Thymus (tissue), 2 donors: Measurements from ENCODE around the gene WDR45B. TPM values are rescaled to one million over a fixed set of nuclear protein-coding genes. Genes with fewer than 3 reads are reported as not detected.

ENCODE experiments used
- polyA plus RNA-seq: library from polyadenylated mRNA; stranded (reverse); fragments of 200-250 nt; gene quantifications from one replicate; pipeline ENCODE4 v1.2.3, GENCODE V29; 2013
- total RNA-seq: library from RNA; stranded (reverse); fragments of 120-200 nt; gene quantifications from one replicate; pipeline ENCODE4 v1.2.4, GENCODE V29; 2013
- donor health status: healthy.

WDR45B gene
- total and polyA plus RNA-seq, 2 donors: 33.0 to 67.0 TPM

Other genes with a start within 250 kb of the WDR45B start
- 15.9 TPM for gene HEXD, start 230.1 kb downstream of the WDR45B start, total RNA-seq
- 186 TPM for gene HEXD, start 230.1 kb downstream of the WDR45B start, polyA plus RNA-seq
- gene OGFOD3, start 229.9 kb downstream of the WDR45B start, total RNA-seq: 11.2 TPM
- gene OGFOD3, start 229.9 kb downstream of the WDR45B start, polyA plus RNA-seq: 14.1 TPM
- 80.7 TPM for gene CYBC1, start 197.7 kb downstream of the WDR45B start, total RNA-seq
- 103 TPM for gene CYBC1, start 197.7 kb downstream of the WDR45B start, polyA plus RNA-seq
- 60.0 TPM for gene NARF, start 189.7 kb downstream of the WDR45B start, total RNA-seq
- gene NARF, start 189.7 kb downstream of the WDR45B start, polyA plus RNA-seq: 137 TPM
- gene FOXK2, start 128.7 kb downstream of the WDR45B start, total RNA-seq: 30.9 TPM
- 31.1 TPM for gene FOXK2, start 128.7 kb downstream of the WDR45B start, polyA plus RNA-seq
- gene RAB40B, start 50.3 kb upstream of the WDR45B start, total RNA-seq: 1.7 TPM
- gene RAB40B, start 50.3 kb upstream of the WDR45B start, polyA plus RNA-seq: 8.4 TPM
- gene FN3KRP, start 68.3 kb upstream of the WDR45B start, total RNA-seq: 12.2 TPM
- 37.6 TPM for gene FN3KRP, start 68.3 kb upstream of the WDR45B start, polyA plus RNA-seq
- gene FN3K, start 87.2 kb upstream of the WDR45B start, total RNA-seq: 0.24 TPM
- gene FN3K, start 87.2 kb upstream of the WDR45B start, polyA plus RNA-seq: 1.5 TPM
- gene TBCD, start 103.6 kb upstream of the WDR45B start, total RNA-seq: 140 TPM
- 292 TPM for gene TBCD, start 103.6 kb upstream of the WDR45B start, polyA plus RNA-seq
- gene ZNF750, start 191.6 kb upstream of the WDR45B start, total RNA-seq: 3.9 TPM
- gene ZNF750, start 191.6 kb upstream of the WDR45B start, polyA plus RNA-seq: 4.1 TPM